Measurements from ENCODE around the gene SLC16A11.

Gene SLC16A11

GRCh38 chr17:7017827-7018200 is 26.1 kb downstream of the SLC16A11 start:
- H3K9ac ChIP-seq: no peak overlapping the region; the same call in 1 of the 2 replicates
- H3K27me3 ChIP-seq (ENCODE audit: insufficient read depth, low read depth): no peaks in the 10 kb centered on the region
- H4K20me1 ChIP-seq (ENCODE audit: insufficient read depth): no peaks in the 10 kb centered on the region
- 0 out of 2 replicates have a peak overlapping the region, but pooled peaks have one; percentile 17 for H3K4me2 ChIP-seq
- H3K4me3 ChIP-seq (IDR thresholded peaks at IDR 0.05; ENCODE audit: insufficient read depth, low read depth, low read length): no peak overlapping the region
- peaks cover 2% of the 10 kb centered on the region; the same call in 1 of the 2 replicates for H3K79me2 ChIP-seq (ENCODE audit: insufficient read depth, low read depth)
- peaks cover 41% of the 10 kb centered on the region for H3K4me1 ChIP-seq (ENCODE audit: low read depth, poor library complexity, severe bottlenecking)
- no peak for TF ChIP-seq CTCF (conservative IDR thresholded peaks at IDR 0.05; ENCODE audit: low read depth, low read length)
- H3K36me3 ChIP-seq (ENCODE audit: insufficient read depth): no peaks in the 10 kb centered on the region
- H2AFZ ChIP-seq (ENCODE audit: low read depth): no peak overlapping the region
- H3K27ac ChIP-seq: peak overlapping the region; percentile 96

- no peak overlapping the region for H2AFZ ChIP-seq (ENCODE audit: low read depth)
- no peaks in the 10 kb centered on the region for H3K27me3 ChIP-seq (ENCODE audit: insufficient read depth, low read depth)
- H3K79me2 ChIP-seq (ENCODE audit: insufficient read depth, low read depth): peaks cover 7% of the 10 kb centered on the region; the same call in 1 of the 2 replicates
- H3K4me1 ChIP-seq (ENCODE audit: low read depth, poor library complexity, severe bottlenecking): peaks cover 38% of the 10 kb centered on the region
- no peaks in the 10 kb centered on the region for H4K20me1 ChIP-seq (ENCODE audit: insufficient read depth)
- H3K9ac ChIP-seq: no peak overlapping the region; the same call in 1 of the 2 replicates
- H3K27ac ChIP-seq: peak overlapping the region; percentile 96
- no peaks in the 10 kb centered on the region for H3K36me3 ChIP-seq (ENCODE audit: insufficient read depth)
- H3K4me2 ChIP-seq: peak overlapping the region; percentile 51; the same call in 1 of the 2 replicates
- no peak for TF ChIP-seq CTCF (conservative IDR thresholded peaks at IDR 0.05; ENCODE audit: low read depth, low read length)
- no peak overlapping the region for H3K4me3 ChIP-seq (IDR thresholded peaks at IDR 0.05; ENCODE audit: insufficient read depth, low read depth, low read length)
These were observed 26.7 kb downstream of the SLC16A11 start for GRCh38 chr17:7016886-7017826.

- no peaks in the 10 kb centered on the region for H3K36me3 ChIP-seq (ENCODE audit: insufficient read depth)
- TF ChIP-seq CTCF (conservative IDR thresholded peaks at IDR 0.05; ENCODE audit: low read depth, low read length): no peak
- H4K20me1 ChIP-seq (ENCODE audit: insufficient read depth): no peaks in the 10 kb centered on the region
- H3K27ac ChIP-seq: peak overlapping the region; percentile 96
- no peaks in the 10 kb centered on the region for H3K27me3 ChIP-seq (ENCODE audit: insufficient read depth, low read depth)
- H2AFZ ChIP-seq (ENCODE audit: low read depth): no peak overlapping the region
- no peak overlapping the region for H3K4me3 ChIP-seq (IDR thresholded peaks at IDR 0.05; ENCODE audit: insufficient read depth, low read depth, low read length)
- H3K4me1 ChIP-seq (ENCODE audit: low read depth, poor library complexity, severe bottlenecking): peaks cover 36% of the 10 kb centered on the region
- peaks cover 7% of the 10 kb centered on the region; the same call in 1 of the 2 replicates for H3K79me2 ChIP-seq (ENCODE audit: insufficient read depth, low read depth)
- H3K9ac ChIP-seq: peak overlapping the region; percentile 87; the same call in 1 of the 2 replicates
- peak overlapping the region; percentile 51 for H3K4me2 ChIP-seq
These were observed 27.5 kb downstream of the SLC16A11 start for GRCh38 chr17:7016418-7016817.

- peak overlapping the region; percentile 36 for H3K4me2 ChIP-seq
- H3K27ac ChIP-seq: peak overlapping the region; percentile 96
These were observed 28.6 kb downstream of the SLC16A11 start for GRCh38 chr17:7014995-7015958.

More at GRCh38 chr17:7014995-7015958, 28.6 kb downstream of the SLC16A11 start:
- H3K27me3 ChIP-seq (ENCODE audit: insufficient read depth, low read depth): no peaks in the 10 kb centered on the region
- no peak overlapping the region for H2AFZ ChIP-seq (ENCODE audit: low read depth)
- H3K36me3 ChIP-seq (ENCODE audit: insufficient read depth): no peaks in the 10 kb centered on the region
- H3K4me3 ChIP-seq (IDR thresholded peaks at IDR 0.05; ENCODE audit: insufficient read depth, low read depth, low read length): no peak overlapping the region
- no peak for TF ChIP-seq CTCF (conservative IDR thresholded peaks at IDR 0.05; ENCODE audit: low read depth, low read length)
- no peaks in the 10 kb centered on the region for H4K20me1 ChIP-seq (ENCODE audit: insufficient read depth)
- H3K4me1 ChIP-seq (ENCODE audit: low read depth, poor library complexity, severe bottlenecking): peaks cover 27% of the 10 kb centered on the region
- peaks cover 7% of the 10 kb centered on the region; the same call in 1 of the 2 replicates for H3K79me2 ChIP-seq (ENCODE audit: insufficient read depth, low read depth)
- H3K9ac ChIP-seq: peak overlapping the region; percentile 87; the same call in 1 of the 2 replicates

Data from KMS-11 (cell line).